GM19035 (cell line): ENCODE results near the gene FAM89B.
"Not testable (repeated sequence)": the region's sequence is repeated elsewhere in the genome, so short reads cannot be mapped to it uniquely, and the experiment has no call there.

ENCODE experiments used
- ATAC-seq: cut with Tn5 transposase; IDR thresholded peaks from one replicate; pipeline ENCODE4 v1.9.1; 2021; ENCODE audit not compliant: unreplicated experiment

FAM89B gene

DNA sequence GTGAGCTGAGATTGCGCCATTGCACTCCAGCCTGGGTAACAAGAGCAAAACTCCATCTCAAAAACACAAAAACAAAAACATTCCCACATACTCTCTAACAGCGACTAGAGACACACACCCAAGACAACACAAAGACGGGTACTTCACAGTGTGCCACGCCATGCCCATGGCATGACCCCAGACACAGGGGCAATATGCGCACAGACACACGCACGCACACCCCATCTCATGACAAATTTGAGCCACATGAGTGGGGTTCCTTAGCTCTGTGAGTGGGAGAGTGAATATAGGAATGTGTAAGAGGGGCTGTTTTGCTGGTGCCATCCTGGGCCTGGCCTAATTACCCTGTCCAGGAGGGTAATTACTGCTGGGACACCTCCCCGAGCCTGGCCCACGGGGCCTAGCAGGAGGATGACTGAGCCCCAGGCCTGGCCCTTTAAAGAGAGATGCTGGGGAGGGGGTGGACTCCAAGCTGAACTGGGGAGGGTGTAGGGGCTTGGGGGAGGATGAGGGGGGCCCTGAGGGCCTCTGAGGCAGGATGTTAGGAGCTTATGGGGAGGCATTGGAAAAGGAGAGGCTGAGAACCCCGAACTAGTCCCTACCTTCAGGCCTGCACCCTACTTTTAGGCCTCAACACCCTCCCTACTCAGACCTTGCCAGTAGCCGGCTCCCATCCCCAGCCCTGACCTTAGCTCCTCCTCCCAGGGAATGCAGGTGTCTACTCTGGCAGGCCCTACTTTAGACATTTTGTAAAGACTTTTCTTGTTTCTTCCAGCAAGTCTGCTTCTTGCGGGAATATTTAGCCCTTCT is 15.7 kb upstream of the FAM89B start:
- no peak for ATAC-seq

DNA sequence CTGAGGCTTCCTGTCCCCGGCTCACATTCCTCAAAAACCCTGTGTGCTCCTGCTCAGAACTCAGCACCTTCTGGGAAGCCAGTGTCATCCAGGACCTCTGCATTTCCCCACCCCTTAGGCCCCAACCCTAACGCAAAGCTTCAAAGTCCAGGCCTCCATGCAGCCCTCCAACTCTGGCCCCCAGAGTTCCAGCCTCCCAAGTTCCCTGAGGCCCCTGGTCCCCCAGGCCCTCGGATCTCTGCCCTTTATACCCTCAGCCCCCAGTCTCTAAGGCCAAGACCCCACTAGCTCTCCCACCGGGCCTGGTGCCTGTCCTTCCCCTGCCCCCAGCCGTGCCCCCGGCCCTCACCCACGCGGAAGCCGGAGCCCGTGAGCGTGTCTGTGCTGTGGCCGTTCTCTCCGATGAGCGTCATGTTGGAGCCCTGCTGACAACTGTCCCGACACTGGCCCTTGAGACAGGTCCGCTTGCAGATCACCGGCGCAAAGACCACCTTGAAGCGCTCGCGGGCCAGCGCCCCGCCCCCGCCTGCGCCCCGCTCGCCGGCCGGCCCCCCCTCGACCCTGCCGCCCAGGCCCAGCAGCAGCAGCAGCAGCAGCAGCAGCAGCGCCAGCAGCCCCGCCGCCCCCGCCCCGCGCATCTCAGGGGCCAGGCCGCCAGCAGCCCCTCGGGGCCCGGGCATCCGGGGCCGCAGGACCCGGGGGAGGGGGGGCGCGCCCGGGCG is 14.9 kb upstream of the FAM89B start:
- ATAC-seq, result no peak

DNA sequence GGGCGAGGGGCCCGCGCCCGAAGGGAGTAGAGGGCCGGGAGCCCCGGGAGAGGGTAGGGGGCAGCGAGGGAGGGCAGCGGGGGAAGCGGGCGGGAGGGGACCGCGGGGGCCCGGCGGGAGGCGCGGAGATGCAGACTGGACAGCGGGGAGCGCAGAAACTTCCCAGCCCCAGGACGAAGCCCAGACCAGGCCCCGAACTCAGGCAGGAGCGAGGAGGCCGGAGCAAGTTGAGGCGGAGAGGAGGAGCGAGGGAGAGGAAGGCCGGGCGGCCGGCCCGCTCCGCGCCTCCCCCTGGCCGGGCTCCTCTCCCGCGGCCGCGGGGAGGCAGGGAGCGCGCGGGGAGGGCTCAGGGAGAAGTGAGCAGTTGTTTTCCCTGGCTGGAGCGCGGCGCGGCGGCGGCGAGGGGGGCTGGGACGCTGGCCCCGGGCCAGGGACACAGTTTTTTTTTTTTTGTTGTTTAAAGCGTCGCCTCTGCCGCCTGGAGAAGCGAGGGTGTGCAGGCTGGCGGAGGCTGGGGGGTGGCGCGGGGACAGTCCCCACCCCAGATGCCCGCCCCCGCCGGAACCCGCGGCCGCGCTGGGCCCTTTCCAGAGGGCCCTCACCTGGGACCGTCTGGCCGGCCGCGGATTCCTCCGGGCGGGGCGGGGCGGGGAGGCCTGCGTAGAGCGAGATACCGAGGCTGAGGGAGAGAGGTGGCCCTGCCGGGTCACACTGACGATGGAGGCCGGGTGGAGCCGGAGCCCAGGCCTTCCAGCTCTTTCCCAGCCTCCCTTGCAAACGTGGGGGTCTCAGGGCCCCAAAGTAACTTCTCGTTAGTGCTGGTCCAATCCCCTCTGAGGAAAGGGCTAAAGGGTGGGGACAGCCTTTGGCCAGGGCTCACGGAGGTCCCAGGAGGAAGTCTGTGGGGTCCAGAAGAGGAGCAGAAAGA is 14.1 kb upstream of the FAM89B start, which contains the start of gene LTBP3:
Gene LTBP3, minus strand, starts transcription at position 358 of the 928 bp plus-strand sequence. CDS start 400 bp downstream, outside the sequence.
- no peak for ATAC-seq

DNA sequence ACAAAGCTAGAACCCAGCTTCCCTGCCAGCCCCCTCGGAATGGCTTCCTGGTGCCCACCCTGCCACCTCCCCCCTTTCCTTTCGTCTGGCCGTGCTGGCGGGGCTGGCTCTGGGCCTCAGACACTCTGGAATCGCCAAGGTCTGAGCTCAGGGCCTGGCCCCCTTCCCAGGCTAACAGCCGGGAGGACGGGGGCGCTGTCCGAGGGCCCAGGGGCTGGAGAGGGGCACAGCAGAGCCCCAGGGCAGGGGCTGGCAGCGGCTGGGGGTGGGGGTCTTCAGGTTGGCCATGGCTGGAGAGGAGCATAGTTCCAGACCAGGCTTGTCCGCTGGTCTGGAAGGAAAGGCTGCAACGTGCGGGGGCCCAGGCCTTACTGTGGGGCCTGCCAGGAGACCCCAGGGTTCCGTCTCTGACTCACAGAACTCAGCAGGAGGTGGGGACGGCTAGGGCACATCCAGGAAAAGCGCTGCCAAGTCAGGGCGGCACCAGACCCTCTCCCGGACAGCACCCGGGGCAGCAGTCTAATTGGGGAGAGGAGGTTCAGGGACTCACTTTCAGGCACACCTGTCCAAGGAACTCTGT is 13.3 kb upstream of the FAM89B start:
- ATAC-seq, result no peak

DNA sequence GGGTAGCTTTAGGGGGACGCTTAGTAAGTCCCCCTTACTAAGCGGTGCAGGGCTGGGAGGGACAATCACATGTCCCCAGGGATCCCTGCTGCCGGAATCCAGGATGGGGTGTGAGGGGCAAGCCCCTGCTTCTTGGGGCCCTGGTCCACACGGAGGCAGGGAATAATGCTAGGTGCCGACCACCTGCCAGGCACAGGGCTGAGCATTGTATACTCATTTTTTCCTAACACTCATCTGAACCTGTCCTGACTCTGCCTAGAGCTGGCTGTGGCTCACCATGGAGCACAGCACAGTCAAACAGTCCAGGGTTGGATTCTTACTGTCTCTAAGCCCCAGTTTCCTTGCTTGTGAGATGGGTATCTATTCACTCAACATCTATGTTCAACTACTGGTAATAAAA is 12.8 kb upstream of the FAM89B start:
- no peak for ATAC-seq

DNA sequence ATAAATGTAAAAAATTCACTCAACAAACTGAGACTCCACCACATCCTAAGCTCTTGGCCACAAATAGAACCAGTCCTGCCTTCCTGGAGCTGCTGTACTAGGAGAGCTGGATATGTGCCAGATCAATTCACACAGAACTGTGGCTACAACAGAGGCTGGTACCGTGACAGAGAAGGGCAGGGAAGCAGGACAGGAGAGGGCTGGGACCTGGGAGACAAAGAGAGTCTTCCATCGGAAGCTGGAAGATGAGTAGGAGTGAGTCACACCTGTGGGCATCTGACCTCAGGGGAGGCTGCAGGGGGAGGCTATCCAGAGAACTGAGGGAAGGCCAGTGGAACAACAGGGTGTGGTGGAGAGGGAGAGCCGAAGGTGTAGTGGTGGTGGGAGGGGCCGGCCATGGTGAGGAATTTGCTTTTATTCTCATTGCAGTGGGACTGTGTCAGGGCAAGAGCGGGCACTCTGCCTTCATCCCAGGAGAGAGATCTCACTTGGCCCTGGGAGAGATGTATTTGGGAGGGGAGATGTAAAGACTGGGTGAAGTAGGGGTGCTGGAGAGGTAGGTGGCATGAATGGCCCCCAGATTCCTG is 12.3 kb upstream of the FAM89B start:
- no peak for ATAC-seq

DNA sequence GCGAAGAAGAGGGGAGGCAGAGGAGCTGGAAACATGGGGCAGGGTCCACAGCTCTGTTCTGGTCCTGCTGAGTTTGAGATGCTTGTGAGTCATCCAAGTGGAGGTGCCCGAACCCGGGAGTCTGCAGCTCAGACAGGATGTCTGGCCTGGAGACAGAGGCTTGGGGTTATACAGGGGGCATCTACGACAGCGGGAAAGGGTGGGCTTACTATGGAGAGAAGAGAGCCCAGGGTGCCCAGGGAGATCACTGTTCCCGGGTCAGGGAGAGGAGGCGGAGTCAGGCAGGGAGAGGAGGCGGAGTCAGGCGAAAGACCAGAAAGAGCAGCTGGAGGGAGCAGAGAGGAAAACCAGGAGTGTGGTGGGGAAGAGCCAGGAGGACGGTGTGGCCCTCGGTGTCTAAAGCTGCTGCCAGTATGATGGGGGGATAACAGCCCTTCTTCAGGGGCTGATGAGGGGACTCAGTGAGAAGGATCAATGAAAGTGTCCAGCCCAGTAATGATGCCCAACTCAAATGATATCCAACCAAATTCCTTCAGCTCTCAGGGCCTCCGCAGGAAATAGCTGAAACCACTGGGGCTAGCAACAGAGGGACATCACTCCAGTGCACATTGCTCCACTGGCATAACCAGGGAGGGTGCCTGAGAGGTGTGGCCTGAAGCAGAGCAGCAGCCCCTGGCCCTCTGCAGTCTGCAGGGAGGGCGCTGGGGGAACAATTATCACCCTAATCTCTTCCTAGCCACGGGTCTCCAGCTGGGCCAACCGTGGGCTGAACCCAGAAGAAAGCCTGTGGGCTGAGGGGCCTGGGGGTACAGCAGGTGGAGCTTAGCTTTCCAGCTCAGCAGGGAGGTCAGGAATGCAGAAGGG is 11.6 kb upstream of the FAM89B start:
- no peak for ATAC-seq

DNA sequence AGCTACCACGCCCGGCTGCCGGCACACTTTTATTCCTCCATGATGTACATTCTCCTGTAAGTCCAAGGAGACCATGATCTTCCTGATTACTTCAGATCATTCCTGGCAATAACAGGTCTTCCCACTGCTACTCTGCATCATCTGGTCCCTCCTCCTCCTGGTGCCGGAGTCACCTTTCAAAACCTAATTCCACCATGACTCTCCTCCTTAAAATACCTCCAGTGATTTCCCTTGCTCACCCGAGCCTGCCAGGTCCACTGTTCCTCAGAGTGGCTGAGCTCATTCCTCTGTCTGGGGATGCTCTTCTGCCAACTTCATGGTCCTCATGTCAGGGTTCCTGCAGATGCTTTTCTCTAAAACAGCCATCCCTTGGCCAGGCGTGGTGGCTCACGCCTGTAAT is 10.3 kb upstream of the FAM89B start:
- ATAC-seq, result no peak

DNA sequence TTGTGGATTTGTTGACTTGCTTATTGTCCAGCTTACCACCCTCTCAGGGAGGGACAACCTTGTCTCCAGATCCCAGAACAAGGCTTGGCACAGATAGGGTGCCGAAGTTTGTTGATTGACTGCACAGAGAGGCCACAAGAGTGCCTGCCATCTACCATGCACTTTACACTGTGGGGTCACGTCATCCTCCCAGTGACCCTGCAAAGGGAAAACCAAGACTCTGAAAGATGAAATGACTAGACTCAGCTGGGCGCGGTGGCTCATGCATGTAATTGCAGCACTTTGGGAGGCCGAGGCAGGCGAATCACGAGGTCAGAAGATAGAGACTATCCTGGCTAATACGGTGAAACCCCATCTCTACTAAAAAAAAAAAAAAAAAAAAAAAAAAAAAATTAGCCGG is 9.6 kb upstream of the FAM89B start:
- ATAC-seq, result no peak

DNA sequence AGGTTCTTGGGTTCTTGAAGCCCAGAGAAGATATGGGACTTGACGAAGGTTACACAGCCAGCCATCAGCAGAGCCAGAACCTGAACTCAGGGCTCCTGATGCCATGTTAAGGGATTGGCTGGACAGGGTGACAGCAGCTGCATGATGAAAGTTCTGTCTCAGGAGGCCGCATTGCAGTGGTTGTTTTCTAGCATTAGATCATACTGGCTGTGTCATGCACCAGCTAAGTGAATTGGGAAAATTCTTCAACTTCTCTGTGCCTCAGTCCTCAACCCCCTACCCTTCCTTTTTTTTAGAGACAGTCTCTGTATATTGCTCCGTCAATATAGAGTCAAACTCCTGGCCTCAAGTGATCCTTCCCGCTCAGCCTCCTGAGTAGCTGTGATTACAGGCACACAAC is 8.7 kb upstream of the FAM89B start:
- no peak for ATAC-seq

DNA sequence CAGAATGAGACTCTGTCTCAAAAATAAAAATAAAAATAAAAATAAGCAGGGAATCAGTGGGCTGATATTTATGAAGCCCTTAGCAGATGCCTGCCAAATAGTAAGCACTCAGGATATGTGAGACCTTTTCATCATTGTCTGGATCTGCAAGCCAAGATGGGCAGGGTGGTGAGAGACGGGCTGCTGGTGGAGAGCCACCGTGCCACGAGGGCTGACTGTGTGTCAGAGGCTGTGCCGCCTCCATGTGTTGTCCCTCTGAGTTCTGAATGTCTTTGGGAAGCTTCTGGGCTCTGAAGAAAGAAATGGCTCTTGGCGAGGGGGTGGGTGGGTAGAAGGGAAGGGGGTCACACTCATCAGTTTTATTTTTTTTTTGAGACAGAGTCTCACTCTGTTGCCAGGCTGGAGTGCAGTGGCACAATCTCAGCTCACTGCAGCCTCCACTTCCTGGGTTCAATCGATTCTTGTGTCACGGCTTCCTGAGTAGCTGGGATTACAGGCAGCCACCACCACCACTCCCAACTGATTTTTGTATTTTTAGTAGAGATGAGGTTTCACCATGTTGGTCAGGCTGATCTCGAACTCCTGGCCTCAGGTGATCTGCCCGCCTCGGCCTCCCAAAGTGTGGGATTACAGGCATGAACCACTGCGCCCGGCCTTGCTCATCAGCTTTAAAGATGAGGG is 7.3 kb upstream of the FAM89B start:
- ATAC-seq, result not testable (repeated sequence)

DNA sequence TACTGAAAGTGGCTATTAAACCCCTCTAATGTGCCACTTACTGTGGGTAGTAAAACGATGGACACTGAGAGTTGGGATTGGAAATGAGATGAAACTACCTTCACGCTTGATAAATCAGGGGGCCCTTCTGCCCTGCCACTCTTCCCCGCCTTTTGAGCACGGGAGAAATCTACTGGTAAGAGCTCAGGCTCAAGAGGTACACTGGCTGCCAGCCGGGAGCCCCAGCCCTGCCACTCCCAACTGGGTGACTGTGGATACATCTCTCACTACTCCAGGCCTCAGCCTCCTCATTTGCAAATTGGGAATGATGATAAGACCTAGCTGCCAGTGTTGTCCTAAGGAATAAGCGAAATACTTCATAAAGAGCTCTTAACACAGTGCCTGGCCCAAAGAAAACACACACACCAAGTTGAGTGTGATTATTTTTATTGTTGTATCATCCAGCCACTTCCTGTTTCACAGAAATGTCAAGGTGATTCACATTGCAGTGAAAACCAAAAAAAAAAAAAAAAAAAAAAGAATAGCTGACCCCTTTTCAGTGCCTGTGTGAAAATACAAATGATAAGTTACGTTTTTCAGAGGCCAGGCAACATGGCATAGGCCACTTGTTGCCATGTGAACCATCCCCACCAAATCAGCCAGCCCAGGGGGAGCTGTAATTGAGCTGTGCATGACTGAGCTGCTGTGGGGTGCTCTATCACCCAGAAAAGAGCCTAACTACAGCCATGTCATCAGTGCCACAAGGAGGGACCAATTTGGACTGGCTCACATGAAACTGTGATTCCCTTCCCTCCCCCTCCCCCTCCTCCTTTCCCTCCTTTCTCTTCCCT is 6.5 kb upstream of the FAM89B start:
- ATAC-seq, result no peak

DNA sequence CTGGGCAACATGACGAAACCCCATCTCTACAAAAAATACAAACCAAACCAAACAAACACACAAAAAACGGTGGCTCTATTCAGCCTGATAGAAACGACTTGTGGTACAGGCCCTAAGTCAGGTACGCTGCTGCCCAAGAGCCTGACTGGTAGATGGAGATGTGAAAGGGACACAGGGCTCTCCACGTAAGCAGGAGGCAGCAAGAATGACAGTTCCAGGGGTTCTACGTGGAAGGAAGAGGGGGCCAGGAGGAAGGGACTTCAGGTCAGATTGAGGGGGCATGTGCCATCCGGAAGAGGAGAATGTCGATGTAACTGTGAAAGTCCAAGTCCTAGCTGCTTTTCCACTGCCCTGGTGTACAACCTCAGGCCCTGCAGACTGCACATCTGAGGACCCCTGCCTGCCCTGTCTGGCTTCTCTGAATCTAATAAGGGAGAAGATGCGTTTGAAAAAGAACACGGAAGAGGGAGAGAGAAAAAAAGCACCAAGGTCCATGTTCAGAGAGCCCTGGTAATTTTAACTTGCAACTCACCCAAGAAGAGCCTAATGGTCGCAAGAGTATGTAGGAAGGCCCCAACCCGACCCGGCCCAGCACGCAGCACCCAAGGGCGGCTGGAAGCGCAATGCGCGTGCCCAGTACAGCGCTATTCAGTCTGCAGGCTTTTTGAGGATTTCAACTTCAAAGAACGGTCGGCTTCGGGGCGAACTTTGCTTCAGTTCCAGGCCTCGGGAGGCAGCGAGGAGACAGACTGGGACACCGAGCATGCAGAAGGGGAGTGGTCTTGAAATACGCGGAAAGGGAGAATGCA is 3.0 kb upstream of the FAM89B start:
- ATAC-seq, result no peak

DNA sequence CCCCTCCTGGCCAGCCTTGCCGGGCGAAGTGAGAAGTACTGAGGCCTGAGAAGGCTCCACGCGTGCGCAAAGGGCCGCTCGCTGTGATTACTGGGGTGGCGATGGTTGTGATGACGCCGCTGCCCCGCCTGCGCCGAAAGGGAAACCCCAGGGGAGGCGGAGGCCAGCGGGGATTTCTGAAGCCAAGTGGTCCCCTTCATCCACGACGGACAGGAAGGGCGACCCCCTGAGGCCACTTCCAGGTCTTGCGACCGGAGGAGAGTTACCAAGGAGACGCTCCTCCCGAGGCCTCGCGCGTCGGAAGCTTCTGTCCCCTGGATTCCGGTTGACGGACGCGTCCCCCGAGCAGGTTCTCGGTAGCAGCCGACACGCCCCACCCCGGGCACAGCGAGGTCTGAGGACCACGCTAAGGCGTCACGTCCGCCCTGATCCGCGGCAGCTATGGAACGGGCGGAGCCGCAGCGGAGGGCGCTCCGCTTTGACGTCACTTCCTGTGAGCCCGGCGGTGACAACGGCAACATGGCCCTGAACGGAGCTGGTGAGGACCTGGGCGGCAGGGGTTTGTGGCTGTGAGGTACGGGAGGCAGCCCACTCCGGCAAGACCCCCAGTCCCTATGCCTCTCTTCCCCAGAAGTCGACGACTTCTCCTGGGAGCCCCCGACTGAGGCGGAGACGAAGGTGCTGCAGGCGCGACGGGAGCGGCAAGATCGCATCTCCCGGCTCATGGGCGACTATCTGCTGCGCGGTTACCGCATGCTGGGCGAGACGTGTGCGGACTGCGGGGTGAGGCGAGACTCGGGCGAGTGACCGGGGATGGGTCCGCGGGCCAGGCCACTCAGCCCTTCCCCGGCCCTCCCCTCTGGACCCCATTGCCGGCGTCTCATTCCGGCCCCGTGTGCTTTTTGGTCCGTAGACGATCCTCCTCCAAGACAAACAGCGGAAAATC is 2.1 kb upstream of the FAM89B start, which contains the start of gene ZNRD2:
Gene ZNRD2, plus strand, starts transcription at position 505 of the 946 bp plus-strand sequence. Its CDS starts 15 bp downstream, at position 520.
- peak; percentile 63 for ATAC-seq

DNA sequence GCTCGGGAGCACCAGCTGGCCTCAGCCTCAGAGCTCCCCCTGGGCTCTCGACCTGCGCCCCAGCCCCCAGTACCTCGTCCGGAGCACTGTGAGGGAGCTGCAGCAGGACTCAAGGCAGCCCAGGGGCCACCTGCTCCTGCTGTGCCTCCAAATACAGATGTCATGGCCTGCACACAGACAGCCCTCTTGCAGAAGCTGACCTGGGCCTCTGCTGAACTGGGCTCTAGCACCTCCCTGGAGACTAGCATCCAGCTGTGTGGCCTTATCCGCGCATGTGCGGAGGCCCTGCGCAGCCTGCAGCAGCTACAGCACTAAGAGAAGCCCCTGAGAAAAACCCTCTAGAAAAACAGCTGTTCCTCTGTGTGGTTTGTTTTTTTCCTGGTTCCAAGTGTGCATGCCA is 918 bp upstream of the FAM89B start:
- ATAC-seq, result no peak

DNA sequence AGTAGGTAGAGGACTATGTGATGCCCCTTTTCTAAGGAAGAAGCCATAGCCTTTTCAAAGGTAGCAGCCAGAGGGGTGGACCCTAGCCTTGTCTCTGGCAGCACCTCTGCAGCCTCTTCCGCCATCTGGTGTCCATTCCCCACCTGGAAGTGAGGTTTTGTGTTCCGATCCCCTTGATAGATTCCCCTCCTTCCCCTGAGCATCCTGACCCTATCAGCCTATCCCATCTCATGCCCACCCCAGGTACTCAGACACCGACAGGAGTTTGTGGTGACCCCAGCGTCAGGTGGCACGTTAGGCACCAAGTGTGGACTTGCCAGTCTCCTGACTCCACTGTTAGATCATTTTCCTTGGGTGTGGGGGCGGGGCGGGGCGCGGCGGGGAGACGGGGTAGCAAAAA is 398 bp upstream of the FAM89B start:
- no peak for ATAC-seq
